ENCODE measurements around the gene CA4. TPM values are rescaled to one million over a fixed set of nuclear protein-coding genes. Genes with fewer than 3 reads are reported as not detected.
A peak's percentile ranks its signal among the peaks of the same experiment; 100 is the strongest.

The CA4 gene
- total and polyA plus RNA-seq, 2 experiments from 2014 or later, result 1.2 to 6.1 TPM

DNA sequence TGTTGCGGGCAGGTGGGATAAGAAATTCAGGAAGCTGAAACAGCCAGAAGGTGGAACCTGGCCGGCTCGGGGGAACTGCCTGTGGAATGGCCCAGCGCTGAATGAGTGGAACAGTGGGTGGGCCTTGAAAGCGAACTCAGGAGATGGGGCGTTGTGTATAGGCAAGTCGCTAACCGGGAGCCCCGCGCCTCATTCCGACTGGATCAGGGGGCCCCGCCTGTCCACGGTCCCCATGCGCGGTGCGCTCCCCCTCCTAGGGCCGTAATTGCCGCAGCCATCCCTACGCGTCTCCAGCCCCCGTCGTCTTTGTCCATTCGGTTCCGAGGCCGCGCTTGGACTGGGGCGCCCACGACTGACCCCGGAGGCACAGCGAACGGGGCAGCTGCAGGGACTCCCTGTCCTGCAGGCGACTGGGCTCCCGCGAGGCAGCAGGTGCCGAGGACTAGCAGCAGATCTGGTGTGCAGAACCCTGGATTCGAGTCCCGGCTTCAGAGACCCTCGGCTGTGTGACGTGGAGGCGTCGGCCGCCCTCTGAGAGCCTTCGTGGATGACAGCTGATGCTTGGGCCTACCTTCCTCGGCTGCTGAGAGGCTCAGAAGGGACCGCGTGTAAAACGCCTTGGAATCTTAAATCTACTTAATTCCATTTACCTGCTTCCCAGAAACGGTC is 10.9 kb upstream of the CA4 start:
- no peak overlapping the region for H3K4me3 ChIP-seq
- WGBS (ENCODE audit: low lambda C conversion rate, missing lambda C conversion rate), result 34% methylated on average over 47 of the region's 48 CpGs
- DNase-seq (ENCODE audit: low spot score), result no peak
- H3K4me1 ChIP-seq (ENCODE audit: insufficient read depth), result peaks cover 14% of the 10 kb centered on the region
- peak overlapping the region; percentile 88 for H3K4me2 ChIP-seq
- no peaks in the 10 kb centered on the region for H4K20me1 ChIP-seq (ENCODE audit: insufficient read depth, poor library complexity, severe bottlenecking)
- no peak overlapping the region for H3K27ac ChIP-seq
- no peaks in the 10 kb centered on the region for H3K9me3 ChIP-seq (ENCODE audit: low read depth)
- H2AFZ ChIP-seq, result no peak overlapping the region
- no peaks in the 10 kb centered on the region for H3K9me2 ChIP-seq (replicated peaks; ENCODE audit: insufficient read depth)
- peaks cover 50% of the 10 kb centered on the region for H3K27me3 ChIP-seq
- no peaks in the 10 kb centered on the region for H3K79me2 ChIP-seq
- TF ChIP-seq EZH2phosphoT487 (IDR thresholded peaks at IDR 0.05; ENCODE audit: low read depth, severe bottlenecking, unreplicated experiment) (no peak), EZH2 (IDR thresholded peaks at IDR 0.05; ENCODE audit: borderline replicate concordance) (no peak)
- TF ChIP-seq, protein P1, sequence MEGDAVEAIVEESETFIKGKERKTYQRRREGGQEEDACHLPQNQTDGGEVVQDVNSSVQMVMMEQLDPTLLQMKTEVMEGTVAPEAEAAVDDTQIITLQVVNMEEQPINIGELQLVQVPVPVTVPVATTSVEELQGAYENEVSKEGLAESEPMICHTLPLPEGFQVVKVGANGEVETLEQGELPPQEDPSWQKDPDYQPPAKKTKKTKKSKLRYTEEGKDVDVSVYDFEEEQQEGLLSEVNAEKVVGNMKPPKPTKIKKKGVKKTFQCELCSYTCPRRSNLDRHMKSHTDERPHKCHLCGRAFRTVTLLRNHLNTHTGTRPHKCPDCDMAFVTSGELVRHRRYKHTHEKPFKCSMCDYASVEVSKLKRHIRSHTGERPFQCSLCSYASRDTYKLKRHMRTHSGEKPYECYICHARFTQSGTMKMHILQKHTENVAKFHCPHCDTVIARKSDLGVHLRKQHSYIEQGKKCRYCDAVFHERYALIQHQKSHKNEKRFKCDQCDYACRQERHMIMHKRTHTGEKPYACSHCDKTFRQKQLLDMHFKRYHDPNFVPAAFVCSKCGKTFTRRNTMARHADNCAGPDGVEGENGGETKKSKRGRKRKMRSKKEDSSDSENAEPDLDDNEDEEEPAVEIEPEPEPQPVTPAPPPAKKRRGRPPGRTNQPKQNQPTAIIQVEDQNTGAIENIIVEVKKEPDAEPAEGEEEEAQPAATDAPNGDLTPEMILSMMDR (IDR thresholded peaks at IDR 0.05; ENCODE audit: poor library complexity), result no peak
- H3K36me3 ChIP-seq (replicated peaks; ENCODE audit: insufficient read depth, low read depth), result no peaks in the 10 kb centered on the region

DNA sequence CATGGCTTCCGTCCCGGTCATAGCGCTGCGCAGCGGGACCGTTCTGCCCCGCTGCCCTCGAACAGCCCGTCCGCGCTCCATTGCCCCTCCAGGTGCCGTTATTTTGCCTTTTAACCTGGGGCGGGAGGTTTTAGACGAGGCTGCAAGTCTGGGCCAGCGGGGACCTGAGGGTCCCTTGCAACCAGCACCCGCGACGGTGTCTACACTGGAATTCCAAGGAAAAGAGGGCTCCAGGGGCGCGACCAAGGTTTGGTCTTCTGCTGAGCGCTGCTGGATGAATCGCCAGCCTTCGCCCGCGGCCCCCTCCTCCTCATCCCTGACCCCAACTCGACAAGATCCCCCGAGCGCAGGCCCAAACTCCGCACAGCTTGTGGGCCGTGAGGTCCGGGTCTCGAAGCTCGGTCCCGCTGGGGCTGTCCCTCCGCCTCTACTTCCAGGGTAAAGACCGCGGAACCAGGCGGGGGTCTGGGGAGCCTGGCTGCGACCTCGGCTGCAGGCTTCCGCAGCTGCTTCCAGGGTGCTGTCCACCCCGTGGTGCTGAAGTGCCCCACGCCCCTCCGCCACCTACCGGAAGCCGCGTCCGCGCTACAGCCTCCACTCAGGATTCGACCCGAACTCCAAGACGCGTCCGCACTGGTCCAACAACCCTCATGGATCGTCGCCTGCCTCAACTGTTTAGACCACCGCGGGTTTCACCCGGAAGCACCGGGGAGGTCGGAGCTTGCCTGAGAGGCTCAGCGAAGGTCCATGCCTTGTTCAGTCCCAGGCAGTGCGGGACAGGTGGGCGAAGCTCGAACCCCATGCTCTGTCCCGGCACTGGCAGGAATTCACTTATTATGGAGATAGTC is 10.1 kb upstream of the CA4 start:
- 17% methylated on average over 66 of the region's 66 CpGs for WGBS (ENCODE audit: low lambda C conversion rate, missing lambda C conversion rate)
- Histone ChIP-seq H3K9me3 (ENCODE audit: low read depth) (no peaks in the 10 kb centered on the region), H4K20me1 (ENCODE audit: insufficient read depth, poor library complexity, severe bottlenecking) (no peaks in the 10 kb centered on the region), H3K4me3 (no peak overlapping the region), H3K27me3 (peaks cover 57% of the 10 kb centered on the region), H3K36me3 (replicated peaks; ENCODE audit: insufficient read depth, low read depth) (no peaks in the 10 kb centered on the region), H3K4me2 (peak overlapping the region; percentile 88), H2AFZ (no peak overlapping the region), H3K27ac (no peak overlapping the region), H3K79me2 (no peaks in the 10 kb centered on the region), H3K9me2 (replicated peaks; ENCODE audit: insufficient read depth) (no peaks in the 10 kb centered on the region), H3K4me1 (ENCODE audit: insufficient read depth) (peaks cover 10% of the 10 kb centered on the region)
- TF ChIP-seq, protein P1 (IDR thresholded peaks at IDR 0.05; ENCODE audit: poor library complexity), result peak; percentile 70
- TF ChIP-seq EZH2phosphoT487 (IDR thresholded peaks at IDR 0.05; ENCODE audit: low read depth, severe bottlenecking, unreplicated experiment), result no peak
- TF ChIP-seq EZH2 (IDR thresholded peaks at IDR 0.05; ENCODE audit: borderline replicate concordance), result peak; percentile 39
- peak; percentile 88 for DNase-seq (ENCODE audit: low spot score)

DNA sequence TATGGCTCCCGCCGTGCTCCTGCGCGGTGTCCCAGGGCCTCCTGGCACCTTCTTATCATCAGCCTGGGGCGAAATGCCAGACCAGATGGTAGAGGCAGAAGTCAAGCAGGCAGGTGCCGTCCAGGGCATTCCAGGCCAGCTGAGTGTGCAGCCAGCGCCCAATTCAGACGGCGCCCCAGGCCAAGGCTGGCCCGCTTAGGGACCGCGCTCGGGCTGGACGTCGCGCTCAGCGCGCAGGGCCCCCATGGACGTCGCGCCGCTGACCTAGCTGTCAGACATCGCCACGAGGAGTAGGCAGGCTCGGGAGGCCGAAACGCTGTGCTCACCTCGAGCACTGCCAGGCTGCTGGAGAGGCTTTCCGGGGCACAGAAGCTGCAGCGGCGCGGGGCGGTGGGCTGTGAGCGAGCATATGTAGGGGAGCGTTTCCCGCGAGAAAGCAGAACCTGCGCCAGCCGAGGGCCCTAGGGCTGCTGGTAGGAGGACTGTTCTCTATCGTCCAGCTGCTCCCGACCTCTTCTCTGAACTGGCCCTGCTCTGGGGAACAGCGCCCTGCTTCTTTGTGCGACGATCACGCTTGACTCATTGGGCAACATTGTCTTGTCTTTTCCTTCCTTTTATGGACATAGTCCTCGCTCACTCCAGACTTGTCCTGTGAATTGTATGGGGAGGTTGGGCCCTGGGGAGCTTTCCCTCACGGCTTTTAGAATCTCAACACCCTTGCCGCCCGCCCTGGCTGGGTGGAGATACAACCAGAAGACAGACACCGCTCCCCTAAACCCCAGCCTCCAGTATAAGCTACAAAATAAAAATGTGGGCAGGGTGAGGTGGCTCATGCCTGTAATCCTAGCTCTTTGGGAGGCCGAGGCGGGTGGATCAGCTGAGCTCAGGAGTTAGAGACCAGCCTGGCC is 8.4 kb upstream of the CA4 start:
- Histone ChIP-seq H3K4me3 (no peak overlapping the region), H3K9me2 (replicated peaks; ENCODE audit: insufficient read depth) (no peaks in the 10 kb centered on the region), H3K27ac (no peak overlapping the region), H3K27me3 (peaks cover 73% of the 10 kb centered on the region), H3K9me3 (ENCODE audit: low read depth) (no peaks in the 10 kb centered on the region), H3K36me3 (replicated peaks; ENCODE audit: insufficient read depth, low read depth) (no peaks in the 10 kb centered on the region), H3K4me2 (peak overlapping the region; percentile 66), H3K4me1 (ENCODE audit: insufficient read depth) (peaks cover 10% of the 10 kb centered on the region), H2AFZ (no peak overlapping the region), H4K20me1 (ENCODE audit: insufficient read depth, poor library complexity, severe bottlenecking) (no peaks in the 10 kb centered on the region), H3K79me2 (no peaks in the 10 kb centered on the region)
- DNase-seq (ENCODE audit: low spot score), result no peak
- TF ChIP-seq, protein P1 (IDR thresholded peaks at IDR 0.05; ENCODE audit: poor library complexity), result no peak
- TF ChIP-seq EZH2phosphoT487 (IDR thresholded peaks at IDR 0.05; ENCODE audit: low read depth, severe bottlenecking, unreplicated experiment) (no peak), EZH2 (IDR thresholded peaks at IDR 0.05; ENCODE audit: borderline replicate concordance) (peak; percentile 36)
- WGBS (ENCODE audit: low lambda C conversion rate, missing lambda C conversion rate), result 14% methylated on average over 52 of the region's 52 CpGs

Data from hepatocyte (in vitro differentiated cells).